HepG2 (cell line): ENCODE data around the gene GMEB2. TPM values are rescaled to one million over a fixed set of nuclear protein-coding genes. Genes with fewer than 3 reads are reported as not detected.

ENCODE experiments used
- ATF7 ChIP-seq, 2 experiments: fragments of 450-650 bp in 1 of 2; sonication (generic) in 1 of 2; formaldehyde crosslinking in 1 of 2; IDR thresholded peaks; 2 replicates each; pipeline versions ENCODE4 v1.4.0 to v1.6.1; 2016 to 2020; ENCODE audit warnings: antibody characterized with exemption in 1 of 2, mild to moderate bottlenecking in 1 of 2, missing genetic modification reagents in 1 of 2
- EED ChIP-seq: sonication (generic); formaldehyde crosslinking; IDR thresholded peaks from 2 replicates; pipeline ENCODE4 v1.5.0; 2020; ENCODE audit warnings: mild to moderate bottlenecking, missing genetic modification reagents
- FOXA1 ChIP-seq, 2 experiments: fragments of 450-650 bp in 1 of 2; sonication (generic) in 1 of 2; formaldehyde crosslinking in 1 of 2; IDR thresholded peaks; 2 replicates each; pipeline versions ENCODE4 v1.4.0 to v1.6.1; 2016 to 2020; ENCODE audit warnings: missing genetic modification reagents in 1 of 2
- FOXP4 ChIP-seq: sonication (generic); formaldehyde crosslinking; IDR thresholded peaks from 2 replicates; pipeline ENCODE4 v1.4.0; 2020; ENCODE audit warnings: missing genetic modification reagents
- JUNB ChIP-seq: sonication (generic); formaldehyde crosslinking; IDR thresholded peaks from 2 replicates; pipeline ENCODE4 v1.8.0; 2022; ENCODE audit warnings: missing genetic modification reagents, mild to moderate bottlenecking, borderline replicate concordance
- KLF15 ChIP-seq: sonication (generic); formaldehyde crosslinking; IDR thresholded peaks from 2 replicates; pipeline ENCODE4 v1.8.1; 2023; ENCODE audit warnings: borderline replicate concordance, mild to moderate bottlenecking, inconsistent platforms, missing genetic modification reagents, mixed read lengths
- MAZ ChIP-seq, 2 experiments: sonication (generic) in 1 of 2; formaldehyde crosslinking in 1 of 2; IDR thresholded peaks; 2 replicates each; pipeline versions ENCODE4 v1.5.0 to v1.6.1; 2012 to 2020; ENCODE audit warnings: low read depth in 2 of 2, mild to moderate bottlenecking in 2 of 2, borderline replicate concordance in 1 of 2, improper control_type of control experiment in 1 of 2, low read length in 1 of 2, missing genetic modification reagents in 1 of 2, moderate library complexity in 1 of 2
- NBN ChIP-seq: fragments of 450-650 bp; conservative IDR thresholded peaks from 2 replicates; pipeline ENCODE4 v1.6.1; 2017
- PAX8 ChIP-seq: sonication (generic); formaldehyde crosslinking; IDR thresholded peaks from 2 replicates; pipeline ENCODE4 v1.8.0; 2022; ENCODE audit warnings: mild to moderate bottlenecking, missing genetic modification reagents, borderline replicate concordance
- POLR2AphosphoS2 ChIP-seq: IDR thresholded peaks from 2 replicates; pipeline ENCODE4 v1.6.1; 2011; ENCODE audit warnings: low read depth, low read length, improper control_type of control experiment
- RAD51 ChIP-seq: fragments of 450-650 bp; IDR thresholded peaks from 2 replicates; pipeline ENCODE4 v1.6.1; 2016; ENCODE audit warnings: borderline replicate concordance
- TAF1 ChIP-seq: sonication (generic); formaldehyde crosslinking; IDR thresholded peaks from 2 replicates; pipeline ENCODE4 v1.4.0; 2020; ENCODE audit warnings: missing genetic modification reagents
- YEATS2 ChIP-seq: sonication (generic); formaldehyde crosslinking; IDR thresholded peaks from 2 replicates; pipeline ENCODE4 v1.4.0; 2020; ENCODE audit warnings: missing genetic modification reagents, borderline replicate concordance
- ZC3H13 ChIP-seq: sonication (generic); formaldehyde crosslinking; IDR thresholded peaks from 2 replicates; pipeline ENCODE4 v1.8.1; 2023; ENCODE audit warnings: mild to moderate bottlenecking, missing genetic modification reagents, moderate library complexity
- ZKSCAN1 ChIP-seq: fragments of 150-350 bp; IDR thresholded peaks from 2 replicates; pipeline ENCODE4 v1.6.1; 2014; ENCODE audit warnings: low read length
- ZNF207 ChIP-seq: fragments of 450-650 bp; IDR thresholded peaks from 2 replicates; pipeline ENCODE4 v1.6.1; 2016; ENCODE audit warnings: antibody characterized with exemption, borderline replicate concordance
- ZNF253 ChIP-seq: sonication (generic); formaldehyde crosslinking; IDR thresholded peaks from 2 replicates; pipeline ENCODE4 v1.8.0; 2022; ENCODE audit warnings: mild to moderate bottlenecking, missing genetic modification reagents, borderline replicate concordance
- ZNF550 ChIP-seq: sonication (generic); formaldehyde crosslinking; IDR thresholded peaks from 2 replicates; pipeline ENCODE4 v1.4.0; 2020; ENCODE audit warnings: mild to moderate bottlenecking, missing genetic modification reagents, borderline replicate concordance
- ZNF570 ChIP-seq: sonication (generic); formaldehyde crosslinking; IDR thresholded peaks from 2 replicates; pipeline ENCODE4 v1.4.0; 2020; ENCODE audit warnings: mild to moderate bottlenecking, missing genetic modification reagents, borderline replicate concordance
- ZNF572 ChIP-seq: sonication (generic); formaldehyde crosslinking; IDR thresholded peaks from 2 replicates; pipeline ENCODE4 v1.5.1; 2020; ENCODE audit warnings: mild to moderate bottlenecking, missing genetic modification reagents
- ZNF639 ChIP-seq: conservative IDR thresholded peaks from 2 replicates; pipeline ENCODE4 v1.6.1; 2018; ENCODE audit warnings: missing genetic modification reagents
- ZNF709 ChIP-seq: sonication (generic); formaldehyde crosslinking; IDR thresholded peaks from 2 replicates; pipeline ENCODE4 v1.5.0; 2020; ENCODE audit warnings: mild to moderate bottlenecking, missing genetic modification reagents
- ZNF782 ChIP-seq: sonication (generic); formaldehyde crosslinking; IDR thresholded peaks from 2 replicates; pipeline ENCODE4 v1.4.0; 2020; ENCODE audit warnings: missing genetic modification reagents, mild to moderate bottlenecking, borderline replicate concordance
- ZNF788 ChIP-seq: sonication (generic); formaldehyde crosslinking; IDR thresholded peaks from 2 replicates; pipeline ENCODE4 v1.5.0; 2020; ENCODE audit warnings: mild to moderate bottlenecking, missing genetic modification reagents, borderline replicate concordance
- polyA plus RNA-seq, 8 experiments: library from polyadenylated mRNA; depleted of rRNA in 3 of 8; stranded (reverse) in 7 of 8; unstranded in 1 of 8; fragments of >200 nt; fragmentation: Illumina TruSeq in 4 of 8; extraction: Trizol in 4 of 8; gene quantifications; 2 replicates each; pipeline versions ENCODE4 v1.2.1 to v1.2.3, GENCODE V29; 2011 to 2016; ENCODE audit warnings: low read depth in 4 of 8, missing spikeins in 1 of 8, mixed read lengths in 1 of 8; ENCODE audit not compliant: insufficient read depth in 1 of 8
- total RNA-seq, 5 experiments: library from RNA; depleted of rRNA; stranded (reverse); fragments of >200 nt; fragmentation: Illumina TruSeq; extraction: Trizol; gene quantifications; 2 replicates each; pipeline ENCODE4 v1.2.3, GENCODE V29; 2016; ENCODE audit warnings: low read depth in 1 of 5
- TF ChIP-seq, protein P1 (sequence below): sonication (generic); formaldehyde crosslinking; IDR thresholded peaks from 2 replicates; pipeline ENCODE4 v1.4.0; 2020; ENCODE audit warnings: missing genetic modification reagents, borderline replicate concordance

Gene GMEB2
- total and polyA plus RNA-seq, 2 of the 13 experiments (the other 11 are each of a cell fraction or from before 2014, with no cell fraction given): 10.6 to 12.4 TPM

DNA sequence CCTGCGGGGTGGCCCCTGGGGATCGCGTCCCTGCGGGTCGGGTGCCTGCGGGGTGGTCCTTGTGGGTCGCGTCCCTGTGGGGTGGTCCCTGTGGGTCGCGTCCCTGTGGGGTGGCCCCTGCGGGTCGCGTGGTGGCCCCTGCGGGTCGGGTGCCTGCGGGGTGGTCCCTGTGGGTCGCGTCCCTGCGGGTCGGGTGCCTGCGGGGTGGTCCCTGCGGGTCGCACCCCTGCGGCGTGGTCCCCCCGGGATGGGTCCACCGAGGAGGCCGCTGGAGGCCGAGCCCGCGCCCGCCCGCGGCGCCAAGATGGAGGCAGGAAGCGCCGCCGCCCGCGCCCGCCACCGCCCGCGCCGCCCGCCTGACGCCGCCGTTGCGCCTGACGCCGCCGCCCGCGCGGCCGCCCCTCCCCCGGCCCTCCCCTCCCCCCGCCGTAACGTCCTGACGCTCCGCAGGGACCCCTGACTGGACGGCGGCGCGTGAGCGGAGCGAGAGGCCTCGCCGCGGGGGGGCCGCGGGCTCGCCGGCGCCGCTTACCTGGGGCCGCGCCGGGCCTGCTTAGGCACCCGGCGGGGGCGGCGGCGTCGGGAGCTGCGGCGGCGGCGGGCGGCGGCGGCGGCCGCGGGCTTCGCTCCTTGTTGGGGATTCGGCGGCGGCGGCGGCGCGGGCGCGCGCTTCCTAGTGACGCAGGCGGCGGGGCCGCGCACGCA is at the start of gene GMEB2 (continued):
- TF ChIP-seq ZKSCAN1 (no peak), TAF1 (CRISPR knock-in tag) (peak; percentile 36; the same call in 1 of the 2 replicates), FOXA1 (IDR thresholded peaks at IDR 0.05) (no peak), FOXA1 (CRISPR knock-in tag; IDR thresholded peaks at IDR 0.05) (no peak), ZNF550 (CRISPR knock-in tag) (no peak), ATF7 (IDR thresholded peaks at IDR 0.05) (no peak), ATF7 (CRISPR knock-in tag; IDR thresholded peaks at IDR 0.05) (0 out of 2 replicates have a peak, but pooled peaks have one; percentile 13), YEATS2 (CRISPR knock-in tag) (0 out of 2 replicates have a peak, but pooled peaks have one; percentile 4), PAX8 (CRISPR knock-in tag) (no peak; the same call in 1 of the 2 replicates), JUNB (no peak), FOXP4 (peak; percentile 25; the same call in 1 of the 2 replicates), ZNF253 (peak; percentile 52; the same call in 1 of the 2 replicates), ZC3H13 (CRISPR knock-in tag) (no peak; the same call in 1 of the 2 replicates), ZNF782 (no peak), ZNF788 (CRISPR knock-in tag) (no peak; the same call in 1 of the 2 replicates), NBN (no peak), MAZ (IDR thresholded peaks at IDR 0.05; ENCODE audit: borderline replicate concordance, low read depth, low read length) (0 out of 2 replicates have a peak, but pooled peaks have one; percentile 47), MAZ (CRISPR knock-in tag; IDR thresholded peaks at IDR 0.05; ENCODE audit: low read depth) (peak; percentile 28), KLF15 (CRISPR knock-in tag) (peak; percentile 88; the same call in 1 of the 2 replicates), ZNF572 (no peak), ZNF207 (no peak), POLR2AphosphoS2 (no peak), RAD51 (no peak), EED (0 out of 2 replicates have a peak, but pooled peaks have one; percentile 54), ZNF570 (CRISPR knock-in tag) (no peak), ZNF639 (CRISPR knock-in tag) (0 out of 2 replicates have a peak, but pooled peaks have one; percentile 12), ZNF709 (CRISPR knock-in tag) (no peak)
- TF ChIP-seq, protein P1, sequence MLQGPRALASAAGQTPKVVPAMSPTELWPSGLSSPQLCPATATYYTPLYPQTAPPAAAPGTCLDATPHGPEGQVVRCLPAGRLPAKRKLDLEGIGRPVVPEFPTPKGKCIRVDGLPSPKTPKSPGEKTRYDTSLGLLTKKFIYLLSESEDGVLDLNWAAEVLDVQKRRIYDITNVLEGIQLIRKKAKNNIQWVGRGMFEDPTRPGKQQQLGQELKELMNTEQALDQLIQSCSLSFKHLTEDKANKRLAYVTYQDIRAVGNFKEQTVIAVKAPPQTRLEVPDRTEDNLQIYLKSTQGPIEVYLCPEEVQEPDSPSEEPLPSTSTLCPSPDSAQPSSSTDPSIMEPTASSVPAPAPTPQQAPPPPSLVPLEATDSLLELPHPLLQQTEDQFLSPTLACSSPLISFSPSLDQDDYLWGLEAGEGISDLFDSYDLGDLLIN (CRISPR knock-in tag): peak; percentile 63; the same call in 1 of the 2 replicates
